ENCODE results near the gene CEP85L. TPM values are rescaled to one million over a fixed set of nuclear protein-coding genes. Genes with fewer than 3 reads are reported as not detected.

CEP85L gene
- total RNA-seq, 2 experiments from 2014 or later: 9.6 to 12.0 TPM

DNA sequence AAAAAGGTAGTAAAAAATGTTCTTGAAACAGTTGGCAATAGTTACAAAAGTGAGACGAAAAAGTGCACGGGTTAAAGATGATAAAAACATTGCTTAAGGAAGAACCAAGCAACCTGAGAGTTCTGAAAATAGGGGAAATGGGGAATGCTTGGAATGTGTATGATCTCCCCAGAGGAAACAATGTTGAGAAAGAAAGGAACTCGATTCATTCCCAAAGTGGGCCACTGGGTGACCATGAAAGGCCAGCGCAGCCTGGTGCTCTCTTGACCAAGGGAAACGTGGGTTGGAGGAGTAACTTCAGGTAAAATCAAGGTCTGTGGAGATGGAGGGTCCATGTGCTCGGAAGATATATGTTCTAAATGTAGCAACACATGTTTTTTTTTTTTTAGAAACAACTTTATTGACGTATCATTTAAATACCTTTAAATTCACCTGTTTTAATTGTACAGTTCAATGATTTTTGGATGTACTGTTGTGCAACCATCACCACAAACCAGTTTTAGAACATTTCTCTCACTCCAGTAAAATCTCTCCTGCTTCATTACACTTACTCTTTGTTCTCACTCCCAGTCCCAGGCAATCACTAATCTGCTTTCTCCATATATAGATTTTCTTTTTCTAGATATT, 34.5 kb upstream of the CEP85L start:
- no peak for DNase-seq (ENCODE audit: low spot score)
- Histone ChIP-seq H3K79me2 (ENCODE audit: insufficient read depth, low read depth, low read length) (no peaks in the 10 kb centered on the region), H2AFZ (ENCODE audit: low read length) (no peak overlapping the region), H3K9me2 (ENCODE audit: insufficient read depth, low read length) (no peaks in the 10 kb centered on the region), H3K27ac (ENCODE audit: low read depth, low read length, poor library complexity, severe bottlenecking) (no peak overlapping the region), H3K9me3 (ENCODE audit: low read length) (no peaks in the 10 kb centered on the region), H3K36me3 (ENCODE audit: insufficient read depth, low read length) (no peaks in the 10 kb centered on the region), H4K20me1 (ENCODE audit: insufficient read depth, low read length) (no peaks in the 10 kb centered on the region), H3K4me3 (ENCODE audit: low read depth, low read length, poor library complexity, severe bottlenecking) (no peak overlapping the region), H3K4me2 (ENCODE audit: low read length) (no peak overlapping the region), H3K4me1 (ENCODE audit: insufficient read depth, low read length, poor library complexity, severe bottlenecking) (no peaks in the 10 kb centered on the region)
- CTCF ChIA-PET (ENCODE audit: unreplicated experiment): no interaction called here
- no TSS peak for BruUV-seq (replicated peaks)
- POLR2A ChIA-PET: no interaction called here
- TF ChIP-seq EZH2phosphoT487 (IDR thresholded peaks at IDR 0.05; ENCODE audit: borderline replicate concordance, low read depth, low read length): no peak
- TF ChIP-seq, protein P1, sequence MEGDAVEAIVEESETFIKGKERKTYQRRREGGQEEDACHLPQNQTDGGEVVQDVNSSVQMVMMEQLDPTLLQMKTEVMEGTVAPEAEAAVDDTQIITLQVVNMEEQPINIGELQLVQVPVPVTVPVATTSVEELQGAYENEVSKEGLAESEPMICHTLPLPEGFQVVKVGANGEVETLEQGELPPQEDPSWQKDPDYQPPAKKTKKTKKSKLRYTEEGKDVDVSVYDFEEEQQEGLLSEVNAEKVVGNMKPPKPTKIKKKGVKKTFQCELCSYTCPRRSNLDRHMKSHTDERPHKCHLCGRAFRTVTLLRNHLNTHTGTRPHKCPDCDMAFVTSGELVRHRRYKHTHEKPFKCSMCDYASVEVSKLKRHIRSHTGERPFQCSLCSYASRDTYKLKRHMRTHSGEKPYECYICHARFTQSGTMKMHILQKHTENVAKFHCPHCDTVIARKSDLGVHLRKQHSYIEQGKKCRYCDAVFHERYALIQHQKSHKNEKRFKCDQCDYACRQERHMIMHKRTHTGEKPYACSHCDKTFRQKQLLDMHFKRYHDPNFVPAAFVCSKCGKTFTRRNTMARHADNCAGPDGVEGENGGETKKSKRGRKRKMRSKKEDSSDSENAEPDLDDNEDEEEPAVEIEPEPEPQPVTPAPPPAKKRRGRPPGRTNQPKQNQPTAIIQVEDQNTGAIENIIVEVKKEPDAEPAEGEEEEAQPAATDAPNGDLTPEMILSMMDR (conservative IDR thresholded peaks at IDR 0.05; ENCODE audit: low read length): no peak
- intact Hi-C loops (cut with micrococcal nuclease; ENCODE audit: unreplicated experiment): no loop called here

DNA sequence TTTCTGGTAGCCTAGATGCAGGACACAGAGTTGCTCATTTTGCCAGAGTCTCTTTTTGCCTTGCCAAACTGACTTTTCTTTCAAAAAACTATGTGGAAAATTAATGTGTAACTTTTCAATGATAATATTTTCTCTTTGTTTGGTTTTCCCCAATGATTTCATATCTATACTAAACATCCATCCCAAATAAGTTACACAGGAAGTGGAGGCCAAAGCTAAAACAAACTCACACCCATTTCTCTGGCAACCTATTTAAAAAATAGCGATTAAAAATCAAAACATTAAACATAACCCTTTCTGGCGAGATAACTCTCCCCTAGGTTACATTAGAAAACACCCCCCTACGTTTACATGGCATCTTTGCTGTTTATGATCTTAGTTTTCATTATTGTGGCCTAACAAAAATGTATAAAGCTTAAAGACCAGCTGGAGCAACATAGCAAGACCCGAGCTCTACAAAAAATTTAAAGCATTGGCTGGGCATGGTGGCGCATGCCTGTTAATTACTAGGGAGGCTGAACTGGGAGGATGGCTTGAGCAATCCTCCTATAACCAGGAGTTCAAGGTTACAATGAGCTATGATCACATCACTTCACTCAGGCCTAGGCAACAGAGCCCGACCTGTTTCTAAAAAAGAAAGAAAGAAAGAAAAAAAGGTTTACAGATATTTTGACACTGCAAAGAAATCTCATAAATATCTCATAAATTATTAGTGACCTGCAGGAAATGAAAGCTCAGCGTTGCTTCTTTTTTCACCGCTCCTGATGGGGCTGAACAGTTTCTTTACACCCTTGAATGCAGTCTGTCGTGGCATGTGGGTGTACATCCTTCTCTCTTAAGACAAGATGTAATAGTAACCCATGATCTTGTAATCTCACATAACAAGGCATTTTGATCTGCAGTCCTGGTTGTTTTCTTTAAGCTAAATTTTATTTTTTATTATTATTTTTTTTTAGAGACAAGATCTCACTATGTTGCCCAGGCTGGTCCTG, 32.8 kb upstream of the CEP85L start:
- CTCF ChIA-PET (ENCODE audit: unreplicated experiment): no interaction called here
- Histone ChIP-seq H3K36me3 (ENCODE audit: insufficient read depth, low read length) (no peaks in the 10 kb centered on the region), H4K20me1 (ENCODE audit: insufficient read depth, low read length) (no peaks in the 10 kb centered on the region), H3K9me3 (ENCODE audit: low read length) (no peaks in the 10 kb centered on the region), H3K4me3 (ENCODE audit: low read depth, low read length, poor library complexity, severe bottlenecking) (no peak overlapping the region), H2AFZ (ENCODE audit: low read length) (no peak overlapping the region), H3K27ac (ENCODE audit: low read depth, low read length, poor library complexity, severe bottlenecking) (no peak overlapping the region), H3K79me2 (ENCODE audit: insufficient read depth, low read depth, low read length) (no peaks in the 10 kb centered on the region), H3K4me2 (ENCODE audit: low read length) (no peak overlapping the region), H3K9me2 (ENCODE audit: insufficient read depth, low read length) (no peaks in the 10 kb centered on the region), H3K4me1 (ENCODE audit: insufficient read depth, low read length, poor library complexity, severe bottlenecking) (no peaks in the 10 kb centered on the region)
- POLR2A ChIA-PET: interaction anchor here (0.6 to 2.5 kb wide), 8 partner anchors 9 to 209 kb away, joined by 3 to 8 read pairs (median 3); no protein-coding TSS in a partner anchor
- DNase-seq (ENCODE audit: low spot score): no peak
- no peak for TF ChIP-seq EZH2phosphoT487 (IDR thresholded peaks at IDR 0.05; ENCODE audit: borderline replicate concordance, low read depth, low read length)
- TF ChIP-seq, protein P1 (conservative IDR thresholded peaks at IDR 0.05; ENCODE audit: low read length): no peak
- BruUV-seq (replicated peaks): no TSS peak
- intact Hi-C loops (cut with micrococcal nuclease; ENCODE audit: unreplicated experiment): no loop called here

Data from OCI-LY7 (cell line).